UCSD-AML1 (cell line): ENCODE data around the gene SOX10.

ENCODE experiments used
- DNase-seq: peaks from one replicate; lab custom pipeline; 2025; ENCODE audit not compliant: unreplicated experiment; lab: John Stamatoyannopoulos, UW

The SOX10 gene

DNA sequence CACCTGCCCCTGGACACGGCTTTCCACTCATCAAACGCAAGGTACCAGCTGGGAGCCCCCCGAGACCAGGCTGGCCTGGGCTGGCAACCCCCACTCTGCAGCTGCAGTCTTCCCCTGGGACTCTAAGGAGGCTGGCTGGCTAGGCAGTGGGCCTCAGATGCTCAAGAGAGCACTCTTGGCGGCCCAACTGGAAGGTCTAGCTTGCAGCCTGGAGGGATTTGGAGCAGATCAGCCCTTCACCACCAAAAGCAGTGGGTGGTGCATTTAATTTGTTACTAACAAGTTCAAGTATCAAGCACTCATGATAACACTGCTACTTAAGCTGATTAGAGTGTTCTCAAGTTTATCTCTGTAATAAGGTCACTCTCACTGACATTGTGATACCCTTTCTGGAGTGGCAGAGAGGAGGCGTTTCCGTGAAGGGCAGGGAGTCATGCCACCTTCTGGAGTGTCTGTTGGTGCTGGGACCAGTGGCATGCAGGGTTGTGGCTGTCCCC lies 52.4 kb downstream of the SOX10 start:
- DNase-seq: no peak

DNA sequence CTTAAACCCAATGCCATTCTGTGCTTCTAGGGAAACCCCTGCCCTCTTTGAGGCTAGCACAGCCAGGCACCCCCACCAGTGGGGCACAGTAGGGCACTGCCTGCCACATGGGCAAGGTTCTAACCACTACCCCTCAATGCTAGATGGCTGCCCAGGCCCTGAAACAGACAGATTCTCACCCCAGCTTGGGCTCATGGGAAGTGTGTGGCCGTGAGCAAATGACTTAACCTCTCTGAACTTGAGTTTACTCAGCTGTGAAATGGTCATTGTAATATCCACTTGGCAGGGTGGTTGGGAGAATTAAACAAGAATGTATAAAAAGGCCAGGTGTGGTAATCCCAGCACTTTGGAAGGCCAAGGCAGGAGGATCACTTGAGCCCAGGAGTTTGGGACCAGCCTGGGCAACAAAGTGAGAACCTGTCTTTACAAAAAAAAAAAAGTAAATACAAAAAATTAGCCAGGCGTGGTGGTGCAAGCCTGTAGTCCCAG lies 53.4 kb downstream of the SOX10 start:
- no peak for DNase-seq

DNA sequence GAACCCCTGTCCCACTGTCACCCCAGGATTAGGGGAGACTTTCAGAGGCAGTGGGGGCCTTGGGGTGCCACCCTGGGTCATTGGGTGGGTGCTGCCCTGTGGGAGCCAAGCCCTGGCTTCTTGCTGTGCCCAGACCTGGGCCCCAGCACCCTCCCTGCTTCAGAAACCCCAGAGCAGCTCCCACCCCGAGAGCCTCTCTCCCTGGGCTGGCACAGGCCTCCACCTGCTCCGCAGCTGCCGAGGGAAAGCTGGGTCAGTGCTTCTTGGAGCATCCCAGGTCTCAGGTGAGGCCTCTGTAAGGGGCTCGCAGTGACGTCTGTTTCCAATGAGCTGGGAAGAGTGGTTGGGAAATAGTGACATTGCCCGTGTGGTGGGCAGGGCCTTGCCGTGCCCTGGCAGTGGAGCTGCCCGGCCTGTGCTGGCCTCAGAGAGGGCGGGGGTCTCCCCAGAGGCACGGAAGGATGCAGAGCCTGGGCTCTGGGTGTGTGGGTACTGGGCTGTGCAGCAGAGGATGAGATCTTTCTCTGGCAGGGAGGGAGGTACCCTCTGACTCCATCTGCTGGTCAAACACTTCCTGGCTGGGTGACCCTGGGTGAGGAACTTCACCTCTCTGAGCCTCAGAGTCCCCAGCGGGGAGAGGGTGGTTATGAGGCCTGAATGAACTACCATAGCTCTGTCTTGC lies 53.9 kb downstream of the SOX10 start:
- DNase-seq: no peak

DNA sequence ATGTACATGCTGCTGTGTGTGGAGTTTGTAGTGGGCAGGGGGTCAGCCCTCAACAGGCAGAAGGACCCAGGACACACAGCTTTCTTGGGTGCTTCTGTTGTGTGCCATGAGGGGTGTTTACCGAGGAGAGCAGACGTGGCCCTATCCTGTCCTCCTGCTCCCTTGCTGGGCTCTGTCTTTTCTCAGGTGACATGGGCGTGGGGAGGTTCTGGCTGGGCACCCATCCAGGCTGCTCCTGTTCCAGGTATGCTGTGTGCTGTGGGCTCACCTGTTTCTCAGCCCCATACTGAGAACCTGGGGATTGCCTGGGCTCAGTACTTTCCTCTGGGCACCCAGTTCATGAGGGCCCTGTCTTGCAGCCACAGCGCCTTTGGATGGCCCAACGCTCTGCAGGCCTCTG lies 55.0 kb downstream of the SOX10 start:
- no peak for DNase-seq

DNA sequence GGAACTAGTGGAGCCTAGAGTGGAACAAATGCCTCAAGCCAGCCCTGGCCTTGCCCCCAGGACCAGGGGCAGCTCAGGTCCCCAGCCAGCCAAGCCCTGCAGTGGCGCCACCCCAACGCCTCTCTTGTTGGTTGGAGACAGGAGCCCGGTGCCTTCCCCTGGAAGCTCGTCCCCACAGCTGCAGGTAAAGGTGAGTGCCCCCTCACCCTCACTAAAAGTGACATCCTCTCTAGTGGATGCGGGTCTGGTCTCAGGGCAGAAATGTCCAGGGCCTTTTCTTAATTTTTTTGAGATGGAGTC lies 56.8 kb downstream of the SOX10 start:
- DNase-seq: no peak

DNA sequence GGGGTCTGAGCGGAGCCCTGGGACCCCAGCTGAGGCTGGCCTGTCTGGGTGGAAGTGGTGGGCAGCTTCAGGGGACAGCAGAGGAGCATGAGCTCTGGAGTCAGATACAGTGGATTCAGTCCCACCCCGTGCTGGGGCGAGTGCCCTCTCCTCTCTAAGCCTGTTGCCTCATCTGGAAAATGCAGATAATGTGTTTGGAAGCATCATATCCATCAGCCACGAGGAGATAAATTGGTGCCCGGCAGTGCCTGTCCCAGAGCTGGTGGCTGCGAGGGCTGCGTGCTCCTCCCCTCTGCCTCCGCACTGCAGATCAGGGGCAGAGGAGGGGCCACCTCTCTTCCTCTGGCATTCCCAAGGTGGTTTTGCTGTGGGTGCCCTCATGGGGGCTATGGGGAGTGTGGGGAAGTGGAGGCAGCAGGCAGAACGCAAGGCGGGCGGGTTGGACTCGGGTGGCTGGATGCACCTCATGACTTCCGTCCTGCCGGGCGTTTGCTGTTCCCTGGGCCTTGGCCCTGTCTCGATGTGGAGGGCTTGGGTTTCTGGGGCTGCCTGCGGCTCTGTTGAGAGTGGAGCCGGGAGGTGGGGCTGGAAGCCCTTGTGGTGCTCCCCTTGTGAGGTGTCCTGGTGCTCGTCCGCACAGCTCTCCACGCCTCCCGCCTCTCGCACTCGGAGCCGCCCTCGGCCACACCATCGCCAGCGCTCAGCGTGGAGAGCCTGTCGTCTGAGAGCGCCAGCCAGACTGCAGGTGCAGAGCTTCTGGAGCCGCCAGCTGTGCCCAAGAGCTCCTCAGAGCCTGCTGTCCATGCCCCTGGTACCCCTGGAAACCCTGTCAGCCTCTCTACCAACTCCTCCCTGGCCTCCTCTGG lies 57.4 kb downstream of the SOX10 start:
- DNase-seq: no peak

DNA sequence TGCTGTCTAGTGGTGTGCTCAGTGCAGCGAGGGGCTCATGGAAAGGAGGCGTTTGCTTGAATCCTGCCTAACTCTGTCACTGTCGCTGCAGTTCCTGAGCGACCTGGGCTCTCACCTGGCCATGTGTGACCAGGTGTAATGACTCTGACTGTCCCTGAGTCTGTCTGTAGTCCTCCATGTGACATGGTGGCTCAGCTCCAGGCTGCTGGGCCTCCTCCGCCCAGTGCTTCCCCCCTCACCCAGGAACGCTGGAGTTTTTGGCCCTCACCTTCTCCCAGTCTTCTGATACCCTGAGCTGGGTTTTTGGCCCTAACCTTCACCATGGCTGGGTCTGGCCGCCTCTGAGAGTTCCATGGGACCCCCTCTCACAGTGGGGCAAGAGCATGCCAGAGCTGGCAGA lies 58.0 kb downstream of the SOX10 start:
- DNase-seq: no peak

DNA sequence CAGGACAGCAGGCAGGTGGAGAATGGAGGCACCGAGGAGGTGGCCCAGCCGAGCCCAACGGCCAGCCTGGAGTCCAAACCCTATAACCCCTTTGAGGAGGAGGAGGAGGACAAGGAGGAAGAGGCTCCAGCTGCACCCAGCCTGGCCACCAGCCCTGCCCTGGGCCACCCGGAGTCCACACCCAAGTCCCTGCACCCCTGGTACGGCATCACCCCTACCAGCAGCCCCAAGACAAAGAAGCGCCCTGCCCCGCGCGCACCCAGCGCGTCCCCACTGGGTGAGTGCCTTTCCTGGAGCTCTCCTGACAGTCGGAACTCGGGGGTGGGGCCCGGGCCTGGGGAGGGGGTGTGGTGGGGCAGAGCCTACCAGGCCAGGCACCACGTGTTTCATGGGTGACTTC lies 58.6 kb downstream of the SOX10 start:
- DNase-seq: no peak

DNA sequence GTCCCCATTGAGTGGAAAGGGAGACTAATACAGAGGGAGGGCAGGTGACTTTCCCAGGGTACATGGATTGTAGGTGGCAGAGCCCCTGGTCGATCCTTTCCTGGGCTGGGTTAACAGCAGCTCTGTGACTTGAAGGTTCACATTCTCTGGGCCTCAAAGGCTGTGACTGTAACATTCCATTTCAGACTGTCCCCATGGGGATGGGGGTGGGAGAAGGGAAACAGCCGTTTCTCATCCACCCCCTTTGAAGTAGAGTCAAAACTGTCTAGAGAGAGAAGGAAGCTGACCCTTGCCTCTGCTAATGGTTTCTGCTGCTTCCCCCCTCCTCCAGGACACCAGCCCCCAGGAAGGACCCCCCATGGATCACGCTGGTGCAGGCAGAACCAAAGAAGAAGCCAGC lies 59.0 kb downstream of the SOX10 start:
- DNase-seq: no peak

DNA sequence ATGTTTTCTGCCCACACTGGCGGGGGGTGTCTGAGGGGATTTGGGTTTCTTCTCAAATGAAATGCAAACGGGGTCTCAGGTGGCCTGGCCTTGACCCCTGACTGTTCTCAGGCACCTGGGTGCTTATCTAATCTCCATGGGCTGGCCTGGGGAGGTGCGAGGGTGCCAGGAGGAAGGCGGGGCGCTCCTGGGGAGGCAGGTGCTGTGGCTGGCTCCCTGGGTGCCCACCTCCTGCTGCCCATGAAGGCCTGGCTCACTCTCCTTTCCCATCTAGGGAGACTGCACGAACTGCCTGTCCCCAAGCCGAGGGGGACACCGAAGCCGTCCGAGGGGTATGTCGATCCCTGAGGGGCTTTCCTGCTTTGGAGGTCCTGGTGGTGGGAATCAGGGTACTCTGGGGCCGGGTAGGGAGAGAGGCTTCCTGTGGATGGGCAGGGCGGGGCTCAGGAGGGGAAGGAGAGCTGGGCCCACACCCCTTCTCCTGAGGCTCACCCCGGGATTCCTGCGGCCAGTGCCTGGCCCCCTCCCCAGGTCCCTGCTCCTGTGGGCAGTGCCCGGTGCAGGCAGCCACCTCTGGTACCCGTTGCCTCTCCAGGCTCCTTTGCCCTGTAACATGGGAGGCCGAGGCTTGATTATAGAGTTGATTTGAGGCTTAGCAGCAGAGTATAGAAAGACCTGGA lies 59.8 kb downstream of the SOX10 start:
- DNase-seq: no peak

DNA sequence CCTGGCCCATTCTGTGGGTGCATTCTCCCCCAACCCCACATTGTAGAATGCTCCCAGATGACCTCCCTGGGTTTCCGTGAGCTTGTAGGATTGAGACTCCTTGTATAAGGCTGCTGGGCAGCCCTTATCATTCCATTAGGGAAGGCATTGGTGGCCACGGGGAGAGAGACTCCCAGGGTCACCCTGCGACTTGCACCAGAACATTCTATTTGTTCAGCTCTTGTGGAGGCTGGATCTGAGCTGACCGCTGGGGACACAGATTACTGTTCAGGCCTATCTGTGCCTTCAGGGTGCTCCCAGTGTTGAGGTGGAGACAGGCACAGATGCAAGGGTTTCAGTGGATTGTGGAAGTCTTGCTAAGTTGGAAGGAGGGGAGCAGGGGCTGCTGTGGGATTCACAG lies 60.4 kb downstream of the SOX10 start:
- DNase-seq: no peak
